IPS-NIHi7 (cell line): ENCODE data around the gene SIRT4.
"Not testable (repeated sequence)": the region's sequence is repeated elsewhere in the genome, so short reads cannot be mapped to it uniquely, and the experiment has no call there.

Source experiments
- DNase-seq: peaks from one replicate; pipeline ENCODE4 v3.0.0; 2012; ENCODE audit warnings: mixed read lengths; ENCODE audit errors: extremely low spot score

Gene SIRT4, protein sequence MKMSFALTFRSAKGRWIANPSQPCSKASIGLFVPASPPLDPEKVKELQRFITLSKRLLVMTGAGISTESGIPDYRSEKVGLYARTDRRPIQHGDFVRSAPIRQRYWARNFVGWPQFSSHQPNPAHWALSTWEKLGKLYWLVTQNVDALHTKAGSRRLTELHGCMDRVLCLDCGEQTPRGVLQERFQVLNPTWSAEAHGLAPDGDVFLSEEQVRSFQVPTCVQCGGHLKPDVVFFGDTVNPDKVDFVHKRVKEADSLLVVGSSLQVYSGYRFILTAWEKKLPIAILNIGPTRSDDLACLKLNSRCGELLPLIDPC

GRCh38 chr12:120301962-120302815 lies at the start of gene SIRT4:
SIRT4 (plus strand) TSS chr12:120302321; CDS start chr12:120303562, 1,241 bp downstream.
- peak; percentile 91 for DNase-seq

DNA sequence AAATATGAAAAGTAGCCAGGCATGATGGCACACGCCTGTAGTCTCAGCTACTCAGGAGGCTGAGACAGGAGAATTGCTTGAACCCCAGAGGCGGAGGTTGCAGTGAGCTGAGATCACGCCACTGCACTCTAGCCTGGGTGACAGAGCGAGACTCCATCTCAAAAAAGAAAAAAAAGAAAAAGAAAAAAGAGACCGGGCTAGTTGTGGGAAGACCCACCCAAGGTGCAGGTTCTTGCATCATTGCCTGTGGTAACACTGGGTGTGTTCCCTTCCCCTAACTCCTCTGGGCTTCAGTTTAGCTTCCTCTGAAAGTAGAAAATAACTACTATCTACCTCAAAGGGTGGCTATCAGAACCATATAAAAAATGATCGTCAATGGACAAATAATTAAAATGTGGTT lies 48.8 kb upstream of the SIRT4 start:
- not testable (repeated sequence) for DNase-seq

- DNase-seq = no peak
These were observed 47.3 kb upstream of the SIRT4 start for GRCh38 chr12:120254809-120255208.

DNA sequence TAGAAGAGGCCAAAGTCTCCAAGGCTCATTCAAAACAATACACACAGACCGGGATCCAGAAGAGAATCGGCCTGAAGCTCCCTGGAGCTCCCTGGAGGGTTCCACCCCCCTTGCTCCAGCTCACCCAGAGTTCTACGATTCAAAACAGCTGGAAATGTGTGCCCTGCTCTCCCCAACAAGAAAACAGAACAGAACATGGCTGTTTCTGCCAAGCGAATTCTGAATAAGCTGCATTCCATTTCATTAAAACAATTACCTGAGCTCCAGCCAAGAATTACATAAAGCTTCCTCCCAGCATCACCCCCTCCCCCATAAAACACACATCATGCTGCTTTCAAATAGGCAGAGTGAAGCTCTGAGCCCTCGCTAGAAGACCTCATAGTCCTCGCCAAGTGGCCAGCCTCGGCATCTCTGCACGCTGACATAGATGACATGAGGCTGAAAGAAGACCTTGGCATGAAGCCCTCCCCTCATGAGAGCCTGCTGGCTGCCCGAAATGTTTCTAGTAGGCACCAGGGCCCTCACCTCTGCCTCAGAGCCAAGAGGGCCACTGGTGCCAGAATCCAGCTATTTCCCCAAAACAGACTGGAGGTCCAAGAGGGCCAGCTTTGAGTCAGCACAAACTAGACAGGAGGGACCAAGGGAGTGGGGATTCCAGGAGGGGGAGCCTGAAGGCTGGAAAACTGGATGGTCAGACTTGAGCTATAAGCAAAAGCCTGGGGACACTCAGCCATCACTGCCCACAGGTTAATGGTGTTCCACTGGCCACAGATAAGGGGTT lies 44.9 kb upstream of the SIRT4 start:
- DNase-seq = no peak

GRCh38 chr12:120258323-120258896 lies 43.7 kb upstream of the SIRT4 start:
- no peak for DNase-seq

GRCh38 chr12:120259418-120260202 lies 42.5 kb upstream of the SIRT4 start:
- DNase-seq = no peak

- no peak for DNase-seq
These were observed 41.5 kb upstream of the SIRT4 start for GRCh38 chr12:120260607-120261006.

DNA sequence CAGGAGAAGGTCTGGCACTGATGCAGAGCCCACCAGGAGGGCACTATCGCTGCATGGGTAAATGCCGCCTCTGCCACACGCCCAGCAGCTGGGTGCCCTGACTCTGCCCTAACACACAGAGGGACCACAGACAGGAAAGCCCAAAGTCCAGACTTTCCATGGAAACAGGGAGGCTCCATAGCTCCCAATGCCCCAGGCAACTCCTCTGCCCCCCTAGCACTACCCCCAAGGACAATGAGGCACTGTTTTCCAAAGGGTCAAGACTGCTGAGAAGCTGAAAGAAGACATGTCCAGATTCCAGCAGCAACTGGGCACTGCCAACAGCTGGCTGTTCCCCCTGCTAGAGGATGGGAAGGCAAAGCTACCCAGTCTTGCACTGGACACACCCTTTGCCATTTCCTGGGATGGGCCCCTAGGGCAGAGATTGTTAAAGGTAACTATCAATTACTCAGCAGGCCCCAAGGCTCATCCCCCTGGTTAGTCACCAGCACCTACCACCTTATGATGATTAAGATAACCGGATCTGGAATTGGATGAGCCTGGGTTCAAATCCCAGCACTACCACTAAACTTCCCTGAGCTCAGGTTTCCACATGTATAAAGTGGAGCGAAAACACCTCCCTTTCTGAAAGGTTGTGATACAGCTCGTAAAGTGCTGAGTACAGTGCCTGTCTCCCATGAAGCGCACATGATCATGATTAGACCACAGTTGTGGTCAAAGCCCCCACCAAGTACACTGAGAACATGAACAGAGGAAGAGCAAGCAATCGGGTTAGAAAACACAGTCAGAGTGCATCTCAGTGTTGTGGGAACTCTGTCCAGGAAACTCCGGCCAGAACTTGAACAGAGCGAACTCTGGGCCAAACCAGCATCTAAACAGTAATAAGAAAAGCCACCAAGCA lies 39.9 kb upstream of the SIRT4 start:
- DNase-seq = no peak

- DNase-seq = no peak
These were observed 39.0 kb upstream of the SIRT4 start for GRCh38 chr12:120262852-120263747.

- no peak for DNase-seq
These were observed 38.4 kb upstream of the SIRT4 start for GRCh38 chr12:120263748-120264085.

GRCh38 chr12:120264086-120264903 lies 37.8 kb upstream of the SIRT4 start:
- no peak for DNase-seq

DNA sequence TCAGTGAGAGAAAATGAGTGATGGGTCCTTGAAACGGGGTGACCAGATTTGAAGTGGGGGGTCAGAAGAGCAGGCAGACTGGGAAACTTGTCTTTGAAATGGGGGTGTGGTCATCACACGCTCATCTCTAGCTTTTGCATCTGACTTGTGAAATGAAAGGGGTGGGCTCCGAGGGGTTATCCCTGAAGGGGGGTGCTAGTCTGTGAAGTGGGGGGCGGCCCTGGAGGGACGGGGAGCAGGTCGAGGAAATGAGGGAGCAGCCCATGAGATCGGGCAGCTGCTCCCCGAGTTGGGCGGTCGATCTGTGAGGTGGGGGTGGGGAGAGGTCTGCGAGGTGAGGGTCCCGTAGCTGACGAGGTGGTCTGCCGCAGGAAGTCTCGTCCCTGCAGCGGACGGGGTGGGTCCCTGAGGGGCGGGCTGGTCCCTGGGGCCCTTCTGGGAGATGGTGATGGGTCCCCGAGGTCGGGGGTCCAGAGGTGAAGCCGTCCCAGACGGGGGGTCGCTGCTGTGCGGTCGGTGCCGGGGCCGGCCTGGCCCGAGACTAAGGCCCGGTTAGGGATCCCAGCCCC lies 37.1 kb upstream of the SIRT4 start:
- DNase-seq = no peak

- peak; percentile 96 for DNase-seq
These were observed 36.5 kb upstream of the SIRT4 start, which contains the start of gene PXN for GRCh38 chr12:120265473-120266179. PXN (minus strand) TSS chr12:120265730; CDS start chr12:120265629, 101 bp downstream.

DNA sequence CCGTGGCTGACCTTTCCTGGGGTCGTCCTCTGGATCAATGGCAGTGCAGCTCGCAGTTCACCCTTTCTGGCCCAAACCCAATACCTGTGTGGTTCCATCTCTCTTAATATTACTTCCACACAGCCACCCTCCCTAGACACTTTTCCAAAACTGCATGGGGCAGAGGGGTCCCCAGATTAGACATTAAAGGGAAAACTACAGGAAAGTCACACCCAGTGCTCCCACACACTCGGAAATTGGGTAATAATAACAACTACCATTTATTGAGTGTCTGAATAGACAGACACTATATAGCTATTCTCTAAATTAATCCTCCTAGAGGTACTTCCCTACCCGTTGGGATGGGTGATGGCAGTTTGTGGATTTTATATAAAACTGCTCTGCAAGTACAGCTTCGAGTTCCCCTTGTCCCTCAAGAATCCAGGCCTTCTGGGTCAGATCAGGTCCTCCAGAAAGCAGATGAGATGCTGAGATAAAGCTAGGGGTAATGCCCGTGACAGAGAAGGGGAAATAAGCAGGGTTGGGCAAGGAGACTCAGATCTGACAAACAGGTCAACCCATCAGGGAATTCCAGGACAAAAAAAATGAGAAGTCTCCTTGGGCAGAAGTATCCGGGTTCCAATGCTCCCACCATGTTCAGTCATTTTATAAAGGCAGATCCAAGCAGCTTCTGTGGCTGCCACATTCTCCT lies 35.8 kb upstream of the SIRT4 start:
- no peak for DNase-seq

GRCh38 chr12:120267736-120268135 lies 34.4 kb upstream of the SIRT4 start:
- DNase-seq = no peak

DNA sequence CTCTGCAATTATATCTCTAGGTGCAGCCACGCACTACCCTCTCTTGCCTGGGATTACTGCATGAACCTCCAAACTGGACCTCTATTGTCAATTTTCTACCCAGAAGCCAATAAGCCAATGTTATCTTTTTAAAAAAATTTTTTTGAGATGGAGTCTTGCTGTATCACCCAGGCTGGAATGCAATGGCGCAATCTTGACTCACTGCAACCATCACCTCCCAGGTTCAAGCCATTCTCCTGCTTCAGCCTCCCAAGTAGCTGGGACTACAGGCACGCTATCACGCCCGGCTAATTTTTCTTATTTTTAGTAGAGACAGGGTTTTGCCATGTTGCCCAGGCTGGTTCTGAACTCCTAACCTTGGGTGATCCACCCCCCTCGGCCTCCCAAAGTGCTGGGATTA lies 25.4 kb upstream of the SIRT4 start:
- no peak for DNase-seq
